Colonic mucosa (tissue), 4 donors: ENCODE data around the gene HOXB2. TPM values are rescaled to one million over a fixed set of nuclear protein-coding genes. Genes with fewer than 3 reads are reported as not detected.

Experiments
- DNase-seq: peaks from one replicate; pipeline ENCODE4 v3.0.0-alpha.2; 2020
- H3K27ac ChIP-seq: fragments of 200-600 bp; one replicate; pipeline ENCODE4 v1.8.0; 2021
- H3K27me3 ChIP-seq: fragments of 200-600 bp; one replicate; pipeline ENCODE4 v1.8.0; 2021
- H3K36me3 ChIP-seq: fragments of 200-600 bp; one replicate; pipeline ENCODE4 v1.8.0; 2021
- H3K4me1 ChIP-seq: fragments of 200-600 bp; one replicate; pipeline ENCODE4 v1.8.0; 2021; ENCODE audit warnings: mild to moderate bottlenecking
- H3K4me3 ChIP-seq: fragments of 200-600 bp; one replicate; pipeline ENCODE4 v1.8.0; 2021
- H3K9ac ChIP-seq, 2 donors: one replicate each; pipeline ENCODE4 v1.7.0; 2013; ENCODE audit warnings: control low read depth in 2 of 2, low read depth in 2 of 2, low read length in 2 of 2
- H3K9me3 ChIP-seq: fragments of 200-600 bp; one replicate; pipeline ENCODE4 v1.8.0; 2021
- intact Hi-C: fragments of 100-400 bp; cut with DNase I; formaldehyde crosslinking; loops from one replicate; pipeline ENCODE4 v1.14.1; 2022
- total RNA-seq, 2 donors: library from RNA; stranded (reverse); fragmentation: NEBNext Ultra II Directional in 1 of 2; extraction: Animal tissue kit (Norgen Biotek cat#: 25700) in 1 of 2; gene quantifications; one replicate each; pipeline ENCODE4 v1.2.1, GENCODE V29; 2021
- TF ChIP-seq, protein P1 (sequence below): fragments of 200-600 bp; IDR thresholded peaks from one replicate; pipeline ENCODE4 v1.8.0; 2022; ENCODE audit warnings: antibody characterized with exemption, mild to moderate bottlenecking
- donor health status: healthy.
- donor health status: DM: no; HTN: no; CAD: no.
- donor health status: DM: no; HTN: no; CAD: no.

HOXB2 gene
- total RNA-seq, 2 donors from 2014 or later = 2.6 to 6.4 TPM

DNA sequence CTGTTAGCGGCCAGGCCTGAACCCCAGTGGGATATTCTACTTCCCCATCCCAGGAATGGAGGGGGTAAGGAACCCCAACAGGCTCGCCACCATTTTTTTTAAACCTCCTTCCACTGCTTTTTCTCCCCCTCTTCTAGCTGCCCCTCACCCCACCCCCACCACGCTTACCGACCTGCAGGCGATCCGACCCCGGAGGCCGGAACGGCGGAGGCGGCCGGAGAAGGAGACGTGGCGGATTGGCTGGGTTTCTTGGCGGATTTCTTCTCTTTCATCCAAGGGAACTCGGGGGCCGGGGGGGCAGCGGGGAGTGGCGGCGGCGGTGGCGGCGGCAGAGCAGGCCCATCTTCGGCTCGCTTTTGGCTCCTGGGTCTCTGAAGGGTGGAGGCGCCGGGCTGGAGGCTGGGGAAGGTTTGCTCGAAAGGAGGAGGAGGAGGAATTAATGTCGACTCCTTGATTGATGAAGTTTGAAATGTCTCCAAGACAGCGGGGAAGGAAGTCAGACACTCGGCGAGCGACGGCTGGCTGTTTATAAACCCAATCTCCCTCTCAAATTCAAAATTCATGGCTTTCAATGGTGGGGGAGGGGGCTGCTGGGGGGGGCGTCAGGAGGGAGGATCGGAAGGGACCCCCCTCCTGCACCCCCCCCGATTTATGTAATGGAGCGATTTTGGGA lies 424 bp downstream of the HOXB2 start:
- H3K9ac ChIP-seq = peak overlapping the region; percentile 57 to 70
- H3K27ac ChIP-seq = peak overlapping the region; percentile 87
- intact Hi-C loops = no loop called here
- H3K36me3 ChIP-seq = no peaks in the 10 kb centered on the region
- DNase-seq = peak; percentile 72
- H3K4me1 ChIP-seq = peaks cover 7% of the 10 kb centered on the region
- peak overlapping the region; percentile 62 for H3K4me3 ChIP-seq
- TF ChIP-seq, protein P1, sequence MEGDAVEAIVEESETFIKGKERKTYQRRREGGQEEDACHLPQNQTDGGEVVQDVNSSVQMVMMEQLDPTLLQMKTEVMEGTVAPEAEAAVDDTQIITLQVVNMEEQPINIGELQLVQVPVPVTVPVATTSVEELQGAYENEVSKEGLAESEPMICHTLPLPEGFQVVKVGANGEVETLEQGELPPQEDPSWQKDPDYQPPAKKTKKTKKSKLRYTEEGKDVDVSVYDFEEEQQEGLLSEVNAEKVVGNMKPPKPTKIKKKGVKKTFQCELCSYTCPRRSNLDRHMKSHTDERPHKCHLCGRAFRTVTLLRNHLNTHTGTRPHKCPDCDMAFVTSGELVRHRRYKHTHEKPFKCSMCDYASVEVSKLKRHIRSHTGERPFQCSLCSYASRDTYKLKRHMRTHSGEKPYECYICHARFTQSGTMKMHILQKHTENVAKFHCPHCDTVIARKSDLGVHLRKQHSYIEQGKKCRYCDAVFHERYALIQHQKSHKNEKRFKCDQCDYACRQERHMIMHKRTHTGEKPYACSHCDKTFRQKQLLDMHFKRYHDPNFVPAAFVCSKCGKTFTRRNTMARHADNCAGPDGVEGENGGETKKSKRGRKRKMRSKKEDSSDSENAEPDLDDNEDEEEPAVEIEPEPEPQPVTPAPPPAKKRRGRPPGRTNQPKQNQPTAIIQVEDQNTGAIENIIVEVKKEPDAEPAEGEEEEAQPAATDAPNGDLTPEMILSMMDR = no peak
- no peaks in the 10 kb centered on the region for H3K27me3 ChIP-seq
- H3K9me3 ChIP-seq = no peaks in the 10 kb centered on the region

DNA sequence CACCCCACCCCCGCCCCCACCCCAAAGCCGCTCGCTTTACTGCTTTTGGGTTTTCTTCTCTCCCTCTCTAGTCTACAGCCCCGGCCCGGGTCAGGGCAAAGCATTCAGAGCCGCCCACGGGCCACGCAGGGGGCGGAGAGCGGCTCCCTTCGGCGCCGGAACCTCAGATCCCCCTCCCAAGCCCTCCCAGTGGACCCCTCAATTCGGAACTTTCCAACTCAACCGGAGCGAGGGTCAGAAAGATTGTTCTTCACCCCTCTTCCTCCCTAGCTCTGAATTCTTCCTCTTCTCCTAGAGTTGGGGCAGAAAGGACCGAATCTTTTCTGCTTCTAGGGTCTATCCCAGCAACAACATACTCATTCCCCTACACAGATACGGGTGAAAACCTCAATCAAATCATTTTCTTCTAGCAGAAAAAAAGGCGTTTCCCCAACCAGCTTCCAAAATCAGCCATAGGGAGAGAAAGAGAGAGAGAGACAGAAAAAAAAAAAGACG lies 1.0 kb downstream of the HOXB2 start:
- H3K4me3 ChIP-seq = peak overlapping the region; percentile 62
- TF ChIP-seq, protein P1 = no peak
- H3K27me3 ChIP-seq = no peaks in the 10 kb centered on the region
- H3K9me3 ChIP-seq = no peaks in the 10 kb centered on the region
- intact Hi-C loops = no loop called here
- H3K36me3 ChIP-seq = no peaks in the 10 kb centered on the region
- H3K9ac ChIP-seq = peak overlapping the region; percentile 65 to 70
- no peak for DNase-seq
- peaks cover 7% of the 10 kb centered on the region for H3K4me1 ChIP-seq
- peak overlapping the region; percentile 87 for H3K27ac ChIP-seq

DNA sequence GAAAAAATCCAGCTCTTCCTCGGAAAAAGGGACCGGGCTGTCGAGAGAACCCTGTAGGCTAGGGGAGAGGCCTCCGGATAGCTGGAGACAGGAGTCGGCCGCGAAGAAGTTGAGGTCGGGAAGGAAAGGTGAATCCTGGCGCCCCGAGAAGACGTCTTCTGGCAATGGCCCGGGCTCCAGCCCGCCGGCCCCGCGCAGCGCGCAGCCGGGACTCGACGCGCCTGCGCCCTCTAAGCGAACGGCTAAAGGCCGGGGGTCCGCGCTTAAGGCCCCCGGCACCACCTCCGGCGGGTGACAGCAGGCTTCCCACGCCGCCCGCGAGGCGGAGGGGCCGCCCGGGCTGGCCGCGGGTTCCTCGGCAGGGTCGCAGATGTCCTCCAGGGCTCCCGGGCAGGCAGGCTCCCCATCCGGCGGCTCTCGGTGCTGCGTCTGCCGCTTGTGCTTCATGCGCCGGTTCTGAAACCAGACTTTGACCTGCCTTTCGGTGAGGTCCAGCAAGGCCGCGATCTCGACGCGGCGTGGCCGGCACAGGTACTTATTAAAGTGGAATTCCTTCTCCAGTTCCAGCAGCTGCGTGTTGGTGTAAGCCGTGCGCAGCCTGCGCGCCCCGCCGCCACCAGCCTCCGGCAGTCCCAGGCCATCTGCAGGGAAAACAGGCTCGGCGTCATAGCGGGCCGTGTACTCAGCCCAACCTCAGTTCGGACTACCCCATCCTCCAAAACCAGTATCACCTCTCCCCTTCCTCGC lies 1.6 kb downstream of the HOXB2 start:
- H3K27me3 ChIP-seq = no peaks in the 10 kb centered on the region
- TF ChIP-seq, protein P1 = no peak
- intact Hi-C loops = no loop called here
- H3K4me1 ChIP-seq = peaks cover 7% of the 10 kb centered on the region
- H3K27ac ChIP-seq = peak overlapping the region; percentile 87
- H3K9me3 ChIP-seq = no peaks in the 10 kb centered on the region
- peak; percentile 62 for DNase-seq
- H3K4me3 ChIP-seq = peak overlapping the region; percentile 62
- peak overlapping the region; percentile 65 to 70 for H3K9ac ChIP-seq
- no peaks in the 10 kb centered on the region for H3K36me3 ChIP-seq

DNA sequence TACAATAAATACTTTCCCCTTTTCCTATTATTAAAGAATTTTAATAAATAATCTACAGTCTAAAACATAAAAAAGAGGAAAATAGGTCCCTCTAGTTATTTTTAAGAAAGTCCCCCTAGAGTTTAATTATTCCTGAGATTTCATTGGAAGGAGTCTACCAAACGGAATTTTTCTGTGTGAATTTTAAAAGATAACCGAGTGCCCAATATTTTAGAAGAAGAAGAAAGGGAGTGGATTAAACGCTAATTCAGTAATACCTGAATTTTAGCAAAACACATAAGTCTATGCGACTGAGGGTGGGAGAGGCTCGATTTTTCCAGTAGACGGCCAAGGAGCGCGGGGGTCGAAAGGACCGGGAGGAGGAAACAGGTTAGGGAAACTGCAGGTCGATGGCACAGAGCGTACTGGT lies 2.2 kb downstream of the HOXB2 start:
- Histone ChIP-seq H3K9ac (peak overlapping the region; percentile 65 to 70), H3K36me3 (no peaks in the 10 kb centered on the region), H3K27me3 (no peaks in the 10 kb centered on the region), H3K9me3 (no peaks in the 10 kb centered on the region), H3K4me1 (peaks cover 5% of the 10 kb centered on the region), H3K27ac (peak overlapping the region; percentile 87), H3K4me3 (peak overlapping the region; percentile 62)
- TF ChIP-seq, protein P1 = no peak
- DNase-seq = no peak
- intact Hi-C loops = no loop called here

DNA sequence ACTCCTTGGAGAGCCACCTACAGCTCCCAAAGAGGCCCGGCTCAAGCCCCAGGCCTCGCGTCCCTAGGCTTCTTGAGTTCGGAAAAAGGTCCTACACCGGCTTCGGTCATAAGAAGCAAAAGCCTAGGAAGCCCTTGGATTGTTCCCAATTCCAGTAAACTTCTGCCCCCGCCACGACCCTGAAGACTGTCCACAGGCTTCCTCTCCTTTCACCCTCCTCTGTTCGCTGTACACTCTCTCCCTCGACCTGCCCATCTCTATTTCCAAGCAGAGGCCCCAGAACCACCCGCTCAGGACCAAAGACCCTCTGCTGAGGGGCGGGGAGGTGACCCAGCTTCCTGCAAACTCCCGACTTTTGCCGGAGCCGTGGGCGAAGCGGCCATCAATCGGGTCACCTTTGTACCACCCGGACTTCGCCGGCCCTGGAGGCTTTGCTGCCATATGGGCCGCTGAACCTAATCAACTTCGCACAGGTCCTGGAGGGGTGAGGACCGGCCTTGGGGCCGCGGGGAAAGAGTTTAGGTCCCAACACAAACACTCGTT lies 2.7 kb downstream of the HOXB2 start:
- peak overlapping the region; percentile 62 for H3K4me3 ChIP-seq
- no peak for DNase-seq
- peak overlapping the region; percentile 73 to 81 for H3K9ac ChIP-seq
- peak overlapping the region; percentile 87 for H3K27ac ChIP-seq
- H3K27me3 ChIP-seq = no peaks in the 10 kb centered on the region
- no peaks in the 10 kb centered on the region for H3K9me3 ChIP-seq
- H3K36me3 ChIP-seq = no peaks in the 10 kb centered on the region
- TF ChIP-seq, protein P1 = no peak
- peaks cover under 1% of the 10 kb centered on the region for H3K4me1 ChIP-seq
- intact Hi-C loops = no loop called here
